HG03378 (cell line): ENCODE results near the gene SLC12A3.

Experiments used
- ATAC-seq: cut with Tn5 transposase; IDR thresholded peaks from one replicate; pipeline ENCODE4 v1.9.1; 2021; ENCODE audit warnings: mild to moderate bottlenecking, moderate library complexity; ENCODE audit not compliant: unreplicated experiment

The SLC12A3 gene

DNA sequence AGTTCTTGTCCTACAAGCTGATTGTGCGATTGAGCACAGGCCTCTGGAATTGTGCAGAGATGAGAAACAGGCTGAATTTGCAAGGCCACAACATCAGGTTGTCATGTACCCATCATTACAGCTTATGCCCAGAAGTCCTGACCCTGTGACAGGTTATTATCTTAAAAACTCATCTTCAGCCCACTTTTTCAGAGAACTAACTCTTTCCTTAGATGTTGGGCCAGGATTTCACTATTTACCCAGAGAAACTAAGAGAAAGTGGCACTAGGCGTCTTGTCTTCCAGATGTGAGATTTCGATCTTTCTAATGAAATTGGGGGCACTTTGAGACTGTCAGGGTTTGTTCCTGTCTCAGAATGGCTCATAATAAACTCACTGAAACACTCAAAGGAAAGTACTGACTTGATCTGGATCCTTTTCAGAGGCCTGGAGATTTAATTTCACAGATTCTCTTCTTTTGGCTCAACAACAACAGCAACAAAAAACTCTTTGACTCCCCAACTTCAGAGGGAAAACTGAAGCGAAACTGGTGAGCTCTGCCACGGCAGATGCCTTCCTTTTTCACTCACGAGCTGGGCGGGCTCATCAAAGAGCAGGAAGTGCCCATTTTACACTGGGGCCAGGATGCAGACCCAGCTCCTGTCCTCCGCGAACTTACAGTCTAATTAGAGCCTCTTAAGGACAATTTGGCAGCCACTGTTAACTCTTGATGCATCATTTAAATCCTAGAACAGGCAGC is 17.7 kb upstream of the SLC12A3 start:
- ATAC-seq = no peak

DNA sequence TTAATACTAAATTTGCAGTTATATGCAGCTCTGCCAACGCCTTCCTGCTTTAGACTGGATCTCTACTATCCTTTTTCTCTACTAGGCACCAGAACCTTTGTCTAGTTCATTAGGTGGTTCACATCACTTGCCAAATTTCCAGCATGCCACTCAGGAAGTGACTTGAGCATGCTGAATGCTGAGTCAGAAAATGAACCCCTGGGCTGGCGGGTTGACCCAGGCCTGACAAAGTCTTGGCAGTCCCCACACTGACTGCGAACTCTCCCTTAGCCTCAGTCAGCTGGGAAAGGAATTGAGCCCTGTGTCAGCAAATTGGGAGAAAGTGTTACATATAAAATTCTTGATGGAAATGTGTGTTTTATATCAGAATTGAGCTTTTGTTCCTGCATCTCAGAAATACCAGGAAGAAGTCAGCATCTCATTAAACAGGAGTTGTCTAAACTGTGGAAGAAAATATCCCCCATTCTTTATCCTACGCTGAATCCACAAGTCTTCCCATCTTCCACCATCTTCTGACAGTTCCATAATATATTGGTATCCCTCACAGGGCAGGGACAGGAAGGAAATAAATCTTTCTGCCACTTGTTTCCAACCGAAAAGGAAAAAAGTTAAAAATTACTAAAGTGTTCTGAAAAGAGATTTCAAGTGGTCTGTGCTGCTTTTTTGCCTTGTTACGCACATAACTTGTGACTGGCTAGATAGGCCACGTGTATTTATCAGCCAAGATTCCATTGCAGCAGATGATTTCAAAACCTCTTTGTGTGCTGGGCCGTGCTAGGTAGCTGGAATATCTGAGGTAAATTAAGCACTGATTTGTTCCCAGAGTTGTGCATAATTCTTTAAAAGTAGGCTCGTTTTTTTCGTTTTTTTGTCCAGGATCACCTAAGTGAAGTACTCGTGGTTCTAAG is 16.7 kb upstream of the SLC12A3 start:
- no peak for ATAC-seq

DNA sequence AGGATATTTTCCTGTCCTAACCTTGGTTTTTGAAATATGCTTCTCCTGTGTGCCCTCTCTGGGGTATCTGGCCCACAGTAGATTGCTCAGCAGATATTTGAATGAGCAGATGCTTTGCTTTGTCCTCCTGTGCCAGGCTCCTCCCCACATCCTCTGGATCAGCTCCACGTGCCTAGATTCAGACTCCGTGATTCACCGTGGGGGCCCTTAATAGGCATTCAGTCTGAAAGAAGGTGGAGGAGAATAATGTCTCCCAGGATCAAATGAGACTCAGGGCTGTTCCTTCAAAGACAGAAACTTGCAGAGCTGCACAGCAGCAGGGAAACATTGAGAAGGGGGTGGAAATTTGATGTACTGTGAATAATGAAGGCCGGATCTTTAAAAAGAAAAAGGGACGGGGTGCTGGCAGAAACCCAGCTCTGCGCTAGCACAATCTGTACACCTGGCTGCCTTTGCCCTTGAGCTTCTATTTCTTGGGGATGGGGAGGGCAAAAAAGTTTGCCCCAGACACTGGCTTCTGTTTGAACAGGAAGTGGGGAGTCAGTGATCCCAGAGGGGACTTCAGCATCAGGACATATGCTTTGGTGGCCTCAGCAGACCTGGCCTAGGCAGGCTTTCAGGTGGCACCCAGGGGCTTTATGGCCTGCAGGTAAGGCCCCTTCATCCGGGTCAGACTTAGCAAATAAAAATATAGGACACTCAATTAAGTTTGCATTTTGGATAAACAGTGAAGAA is 15.9 kb upstream of the SLC12A3 start:
- ATAC-seq = no peak

DNA sequence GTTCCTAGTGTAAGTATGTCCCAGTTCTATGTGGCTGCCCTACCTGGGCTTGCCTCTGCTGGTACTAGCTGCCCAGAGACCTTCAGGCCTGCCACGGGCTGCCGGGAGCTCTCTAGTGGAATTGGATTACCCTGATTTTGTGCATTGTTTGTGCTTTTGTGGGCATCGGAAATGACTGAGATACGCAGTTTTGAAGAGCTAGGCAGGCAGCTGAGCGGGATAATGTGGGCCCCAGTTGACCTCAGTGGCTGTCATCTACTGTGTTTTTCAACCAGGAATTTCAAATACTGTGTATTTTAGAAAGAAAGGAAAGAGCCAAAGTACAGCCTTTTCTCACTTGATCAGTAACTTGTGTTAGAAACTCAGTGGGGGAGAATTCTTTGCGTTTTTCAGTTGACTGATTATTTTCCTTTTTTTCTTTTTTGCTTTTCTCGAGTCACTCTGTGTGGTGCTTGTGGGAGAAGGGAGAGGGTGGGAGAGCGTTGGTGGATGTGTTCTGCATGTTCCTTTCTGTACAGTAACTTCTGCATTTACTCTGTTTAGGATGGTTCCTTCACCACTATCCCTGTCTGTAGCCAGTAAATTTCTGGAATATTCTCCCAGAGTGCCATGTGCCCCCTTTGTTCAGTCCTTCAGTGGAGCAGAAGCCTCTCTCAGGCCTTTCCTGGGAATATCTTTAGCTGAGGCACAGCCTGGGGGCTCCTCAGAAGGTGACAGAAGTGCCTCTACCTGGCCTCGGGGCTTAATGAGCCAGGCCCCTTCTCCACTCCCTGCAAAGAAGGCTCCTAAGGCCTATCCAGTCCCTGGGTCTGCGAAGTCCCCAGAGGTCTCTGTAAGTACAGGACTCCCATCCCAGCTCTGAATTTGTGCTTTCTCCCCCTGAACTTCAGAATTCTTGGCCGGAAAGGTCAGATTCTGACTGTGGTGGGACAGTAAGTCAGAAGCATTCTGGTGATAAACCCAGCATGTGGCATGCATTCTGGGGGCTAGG is 15.0 kb upstream of the SLC12A3 start:
- ATAC-seq = no peak

DNA sequence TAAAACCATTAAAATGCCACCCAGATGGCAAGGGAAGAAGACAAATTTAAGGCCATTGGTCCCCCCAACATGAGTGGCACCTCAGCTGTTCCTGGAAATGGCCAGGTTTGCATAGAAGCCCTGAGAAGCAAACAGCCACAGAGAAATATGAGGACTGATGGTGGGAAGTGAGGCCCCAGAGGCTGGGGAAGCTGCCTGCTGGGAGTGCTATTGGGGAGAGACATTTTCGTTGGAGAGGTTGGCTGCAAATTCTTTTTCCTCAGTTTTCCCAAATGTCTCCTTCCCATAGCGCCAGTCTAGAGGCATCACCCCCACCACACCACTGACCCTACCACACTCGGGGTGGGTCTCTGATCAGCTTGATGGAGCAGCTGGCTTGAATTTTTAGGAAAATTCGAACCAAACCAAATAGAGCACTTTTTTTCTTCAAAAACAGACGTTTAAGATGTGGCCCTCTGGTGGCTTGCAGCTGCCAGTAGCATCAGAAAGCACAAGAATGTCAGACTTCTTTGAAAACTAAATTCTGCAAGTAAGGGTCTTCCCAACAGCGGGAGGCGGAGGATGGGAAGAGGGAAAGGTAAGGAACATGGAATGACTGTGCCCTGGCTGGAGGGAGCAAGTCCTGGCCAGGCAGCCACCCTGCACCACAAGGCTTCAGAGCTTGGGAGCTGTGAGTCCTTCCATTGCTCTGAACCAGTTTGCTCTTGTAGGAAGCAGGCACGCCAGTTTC is 13.2 kb upstream of the SLC12A3 start:
- ATAC-seq = no peak

DNA sequence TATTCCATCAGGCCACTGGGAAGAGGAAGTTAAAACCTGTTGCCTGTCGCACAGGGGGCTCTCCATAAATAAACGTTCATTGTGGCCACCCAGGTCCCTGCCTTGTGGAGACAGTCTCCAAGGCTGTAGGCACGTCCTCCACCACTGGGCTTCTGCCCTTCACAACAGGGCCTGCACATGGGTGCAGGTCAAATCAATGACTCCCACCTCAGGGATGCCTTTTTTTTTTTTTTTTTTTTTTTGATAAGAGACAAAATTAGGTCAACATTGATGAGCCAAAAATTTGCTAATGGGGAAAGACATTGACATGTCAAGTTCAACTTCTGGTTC is 12.6 kb upstream of the SLC12A3 start:
- ATAC-seq = no peak

DNA sequence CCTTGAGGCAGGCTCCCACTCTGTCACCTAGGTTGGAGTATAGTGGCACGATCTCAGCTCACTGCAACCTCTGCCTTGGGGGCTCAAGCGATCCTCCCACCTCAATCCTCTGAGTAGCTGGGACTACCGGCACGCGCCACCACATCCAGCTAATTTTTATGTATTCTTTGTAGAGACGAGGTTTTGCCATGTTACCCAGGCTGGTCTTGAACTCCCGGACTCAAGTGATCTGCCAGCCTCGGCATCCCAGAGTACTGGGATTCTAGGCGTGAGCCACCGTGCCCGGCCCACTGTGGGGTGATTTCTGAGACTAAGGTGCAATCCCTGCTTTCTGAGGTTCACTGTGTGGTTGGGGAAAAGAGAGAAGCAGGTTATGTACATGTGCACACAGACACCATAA is 12.0 kb upstream of the SLC12A3 start:
- ATAC-seq = no peak

DNA sequence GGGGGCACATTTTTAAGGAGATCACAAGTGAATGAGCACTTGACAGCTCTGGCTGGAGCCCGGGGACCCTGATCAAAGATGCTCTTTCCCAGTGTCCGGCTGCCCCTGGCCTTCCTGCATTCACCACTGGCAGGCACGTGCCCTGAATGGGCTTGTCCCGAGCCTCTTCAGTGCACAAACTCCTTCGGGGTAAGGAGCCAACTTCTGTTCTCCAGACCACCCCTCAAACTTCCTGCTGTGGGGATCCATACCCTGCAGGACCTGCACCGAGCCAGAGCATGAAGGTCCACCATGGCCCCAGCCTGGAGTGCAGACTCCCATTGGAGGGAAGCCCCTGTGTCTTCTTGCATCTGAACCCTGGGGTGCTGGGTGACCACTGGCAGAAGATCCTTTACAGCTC is 9.8 kb upstream of the SLC12A3 start:
- no peak for ATAC-seq

DNA sequence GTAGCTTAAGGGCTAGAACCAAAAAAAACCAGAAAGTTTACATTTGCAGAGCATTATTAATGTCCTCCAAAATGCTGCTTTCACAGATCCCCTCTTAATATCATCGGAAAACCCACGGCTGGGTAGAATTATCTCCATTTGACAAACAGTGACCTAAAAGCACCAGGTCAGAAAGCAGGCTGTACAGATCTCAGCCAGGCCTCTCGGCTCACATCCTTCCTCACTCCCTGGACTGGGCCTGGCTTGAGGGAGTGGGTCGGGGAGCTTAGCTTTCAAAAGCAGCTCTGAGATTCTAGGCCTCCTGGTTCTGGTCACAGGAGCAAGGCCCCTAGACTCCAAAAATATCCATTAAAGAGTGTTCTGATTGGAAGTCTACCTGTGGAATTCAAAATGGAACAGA is 9.1 kb upstream of the SLC12A3 start:
- ATAC-seq = no peak

DNA sequence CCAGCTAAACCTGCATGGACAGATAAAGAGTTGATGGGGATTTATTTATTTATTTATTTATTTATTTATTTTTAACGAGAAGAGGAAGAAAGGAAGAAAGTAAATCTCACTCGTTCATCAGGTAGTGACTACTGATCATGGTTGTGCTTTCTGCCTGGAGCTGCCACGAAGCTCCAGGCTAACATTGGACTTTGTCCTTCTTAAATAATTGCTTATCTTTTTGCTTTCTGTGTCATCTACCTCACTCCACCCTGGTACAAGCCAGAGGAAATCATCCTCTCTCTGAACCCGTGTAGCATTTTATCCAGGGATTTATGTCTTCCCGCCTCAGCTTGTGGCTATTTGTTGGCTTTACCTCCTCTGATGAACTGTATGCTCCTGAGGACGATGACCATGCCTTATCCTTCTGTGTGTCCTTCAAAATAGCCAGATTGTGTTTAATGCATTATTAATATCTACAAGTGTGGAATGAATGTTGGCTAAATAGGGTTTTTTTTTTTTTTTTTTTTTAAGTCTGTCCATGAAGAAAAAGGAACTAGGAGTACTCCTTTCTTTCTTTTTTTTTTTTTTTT is 8.0 kb upstream of the SLC12A3 start:
- no peak for ATAC-seq

DNA sequence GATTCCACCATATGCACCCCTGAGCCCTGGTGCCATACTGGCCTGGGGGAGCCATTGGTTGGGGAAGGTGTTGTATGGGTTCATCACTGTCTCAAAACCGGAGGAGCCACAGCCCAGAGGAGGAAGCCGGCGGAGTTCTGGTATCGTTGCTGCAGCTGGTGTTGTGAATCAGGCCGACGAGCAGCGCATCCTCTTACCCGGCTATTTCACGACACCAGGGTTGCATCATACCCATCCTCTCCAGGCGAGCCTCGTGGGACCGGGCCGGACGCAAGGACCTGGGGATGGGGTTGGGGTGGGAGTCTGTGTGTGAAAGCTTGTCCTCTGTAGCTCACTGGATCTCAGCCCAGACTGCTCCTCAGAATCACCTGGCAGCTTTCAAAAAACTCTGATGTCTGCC is 6.6 kb upstream of the SLC12A3 start:
- ATAC-seq = no peak

DNA sequence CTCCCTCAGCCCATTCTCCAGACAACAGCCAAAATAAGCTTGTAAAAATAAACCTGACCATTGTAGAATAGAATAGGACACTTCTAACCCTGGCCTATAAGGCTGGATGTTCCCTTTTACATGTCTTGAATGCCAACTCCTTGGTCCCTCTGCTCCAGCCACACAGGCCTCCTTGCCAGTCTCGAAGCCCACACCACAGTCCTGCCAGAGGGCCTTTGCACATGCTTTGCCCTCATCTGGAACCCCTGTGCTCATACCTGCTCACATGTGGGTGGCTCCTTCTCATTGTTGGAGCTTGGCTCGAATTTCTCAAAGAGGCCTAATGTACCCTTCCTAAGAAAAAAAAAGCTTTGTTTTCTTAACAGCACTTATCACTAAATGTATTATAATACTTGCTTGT is 5.4 kb upstream of the SLC12A3 start:
- no peak for ATAC-seq

DNA sequence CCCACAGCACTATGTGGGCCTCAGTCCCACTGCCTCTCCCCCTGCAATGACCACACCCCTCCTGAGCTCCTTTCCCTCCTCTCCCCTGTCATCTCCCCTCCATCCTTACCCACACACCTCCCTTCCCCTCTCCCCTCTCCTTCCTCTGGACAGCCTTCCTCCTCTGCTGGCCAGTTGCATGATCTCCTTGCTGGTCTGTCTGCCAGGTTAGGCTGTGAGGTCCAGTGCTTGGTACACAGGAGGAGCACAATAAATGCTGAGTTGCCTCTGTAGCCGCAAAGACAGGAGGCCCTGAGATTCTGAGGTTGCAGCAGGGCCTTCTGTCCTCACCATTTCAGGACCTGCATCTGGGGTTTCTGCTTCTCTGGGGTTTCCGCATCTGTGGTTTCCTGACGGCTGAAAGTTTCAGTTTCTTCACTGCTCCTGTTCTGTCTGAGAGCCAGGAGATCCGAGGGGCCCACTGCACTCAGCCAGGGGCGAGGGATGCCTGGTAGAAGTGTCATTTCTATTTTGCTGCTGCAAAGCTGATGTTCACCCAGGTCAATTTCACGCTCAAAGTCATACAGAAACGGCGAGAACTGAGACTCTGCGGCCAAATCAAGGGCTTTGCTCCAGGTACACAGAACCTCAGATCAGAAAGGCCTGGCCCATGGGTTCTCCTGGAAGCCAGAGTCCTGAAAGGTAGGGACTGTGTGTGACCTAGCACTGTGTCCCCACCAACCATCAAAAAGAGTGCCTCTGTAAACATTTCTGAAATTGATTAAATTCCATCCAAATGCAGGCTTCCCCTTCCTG is 4.6 kb upstream of the SLC12A3 start:
- ATAC-seq = peak; percentile 78

DNA sequence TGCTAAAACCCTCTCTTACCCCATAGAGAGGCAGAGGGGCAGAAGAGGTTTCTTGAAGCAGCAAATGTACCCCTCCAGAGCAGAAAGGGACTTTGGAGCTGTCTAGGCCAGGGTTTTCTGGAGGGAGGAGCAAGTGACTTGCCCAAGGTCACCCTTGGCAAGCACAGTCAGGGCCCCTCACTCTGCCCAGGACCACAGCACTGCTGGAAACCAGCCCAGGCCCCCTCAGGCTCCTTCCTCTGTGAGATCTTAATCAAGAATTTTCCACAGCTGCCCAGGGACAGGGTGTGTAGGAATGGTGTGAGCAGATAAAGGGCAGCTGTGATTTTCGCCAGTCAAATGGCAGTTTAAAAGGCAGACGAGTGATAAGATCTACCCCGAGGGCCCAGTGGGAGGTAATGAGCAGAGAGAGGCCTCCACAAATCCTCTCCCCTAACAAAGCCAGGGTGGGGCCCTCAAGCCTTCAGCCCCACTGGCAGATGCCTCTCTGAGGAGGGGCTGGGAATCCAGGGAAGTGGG is 3.9 kb upstream of the SLC12A3 start:
- no peak for ATAC-seq

DNA sequence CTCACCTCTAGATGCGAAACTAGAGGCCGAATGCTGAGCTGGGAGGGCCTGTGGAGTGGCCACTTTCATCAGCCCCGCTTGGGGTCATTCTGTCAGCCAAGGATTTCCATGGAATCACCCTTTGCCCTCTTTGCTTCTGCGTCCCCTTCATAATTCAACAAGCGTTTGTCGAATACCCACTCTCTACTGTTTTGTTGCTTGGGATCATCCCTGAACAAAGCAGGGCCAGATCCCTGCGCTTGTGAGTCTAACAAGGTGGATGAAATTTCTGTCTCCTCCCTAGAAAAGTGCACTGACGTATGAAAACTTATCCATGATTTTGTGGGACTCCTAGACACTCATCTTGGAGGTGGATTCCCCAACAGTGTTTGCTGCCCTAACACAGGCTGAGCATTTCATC is 3.3 kb upstream of the SLC12A3 start:
- no peak for ATAC-seq

DNA sequence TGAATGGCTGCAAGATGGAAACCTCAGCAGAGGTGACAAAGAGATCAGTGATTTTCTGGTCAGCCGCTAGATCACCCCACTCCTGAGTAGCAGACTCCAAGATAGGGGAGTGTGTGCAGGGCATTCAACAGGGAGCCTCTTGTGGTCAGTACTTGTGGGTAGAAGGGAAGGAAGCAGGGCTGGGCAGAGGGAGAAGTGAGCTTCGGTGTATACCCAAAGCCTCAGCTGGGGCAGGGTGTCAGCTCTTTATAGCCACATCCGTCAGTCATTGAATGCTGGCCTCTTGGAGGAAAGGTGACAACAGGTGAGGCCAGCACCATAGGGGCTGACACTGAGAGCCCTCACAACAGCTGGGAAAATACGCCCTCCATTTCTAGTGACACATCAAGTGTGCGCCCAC is 2.2 kb upstream of the SLC12A3 start:
- no peak for ATAC-seq

DNA sequence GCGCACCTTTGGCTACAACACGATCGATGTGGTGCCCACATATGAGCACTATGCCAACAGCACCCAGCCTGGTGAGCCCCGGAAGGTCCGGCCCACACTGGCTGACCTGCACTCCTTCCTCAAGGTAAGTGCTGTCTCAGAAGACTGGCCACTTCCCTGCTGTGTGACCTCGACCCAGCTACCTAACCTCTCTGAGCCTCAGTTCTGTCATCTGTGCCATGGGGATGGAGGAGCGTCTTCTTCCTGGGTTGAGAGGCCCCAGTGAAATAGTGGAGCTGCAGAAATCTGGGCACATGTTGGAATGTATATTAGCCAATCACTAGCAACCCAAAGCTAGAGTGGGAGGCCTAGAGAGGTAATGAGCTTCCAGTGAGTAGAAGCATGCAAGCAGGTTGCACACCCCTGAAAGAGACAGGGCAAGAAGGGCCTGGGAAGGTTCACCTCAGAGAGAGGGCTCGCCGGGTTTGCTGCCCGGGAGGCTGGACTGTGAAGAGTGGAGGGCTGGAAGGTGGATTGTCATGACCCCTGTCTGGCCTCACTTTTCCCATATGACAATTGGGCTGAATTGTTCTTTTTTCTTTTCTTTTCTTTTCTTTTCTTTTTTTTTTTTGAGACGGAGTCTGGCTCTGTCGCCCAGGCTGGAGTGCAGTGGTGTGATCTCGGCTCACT is 521 bp downstream of the SLC12A3 start:
- no peak for ATAC-seq
